HG03045 (cell line): ENCODE measurements around the gene EIF3F.
A peak's percentile ranks its signal among the peaks of the same experiment; 100 is the strongest.

Experiments used
- ATAC-seq: cut with Tn5 transposase; IDR thresholded peaks from one replicate; pipeline ENCODE4 v1.9.1; 2021; ENCODE audit warnings: mild to moderate bottlenecking, moderate library complexity; ENCODE audit not compliant: unreplicated experiment

Gene EIF3F

GRCh38 chr11:8019314-8020243 is 32.4 kb downstream of the EIF3F start:
- no peak for ATAC-seq

DNA sequence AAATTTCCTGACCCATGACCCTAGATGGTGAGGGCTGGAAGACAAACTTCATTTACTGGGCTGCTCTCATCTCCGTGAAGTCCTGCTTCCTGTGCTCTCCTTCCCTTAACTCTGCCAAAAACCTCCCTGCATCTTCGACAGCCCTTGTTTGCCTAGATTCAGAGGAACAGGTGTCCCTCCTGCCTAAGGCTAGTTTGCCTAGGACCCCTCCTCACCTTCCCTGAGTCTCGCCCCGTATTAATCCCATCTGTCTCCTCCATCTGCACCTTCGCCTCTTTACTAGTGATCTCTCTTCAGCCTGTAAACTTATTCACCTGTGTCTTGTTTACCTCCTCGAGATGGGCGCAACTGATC is 33.1 kb downstream of the EIF3F start:
- no peak for ATAC-seq

DNA sequence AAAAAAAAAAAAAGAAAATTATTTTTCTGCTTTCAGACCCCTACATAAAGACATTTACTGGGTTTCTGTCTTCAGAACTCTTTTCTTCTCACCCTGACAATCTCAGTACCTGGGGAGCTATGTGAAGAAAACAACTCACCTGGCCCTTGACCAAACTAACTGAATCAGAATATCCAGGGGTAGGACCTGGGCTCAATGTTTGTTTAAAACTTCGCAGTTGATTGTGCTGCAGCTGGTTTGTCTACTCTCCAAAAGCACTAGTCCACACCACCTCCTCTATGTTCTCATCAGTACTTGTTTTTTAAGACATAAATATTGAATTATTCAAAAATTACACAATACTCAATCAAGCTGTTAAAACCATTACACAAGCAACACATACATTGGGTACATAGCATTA is 34.8 kb downstream of the EIF3F start:
- ATAC-seq: no peak

- no peak for ATAC-seq
Measured at GRCh38 chr11:8022876-8023275, 35.7 kb downstream of the EIF3F start.

GRCh38 chr11:8023831-8024555 is 36.9 kb downstream of the EIF3F start:
- no peak for ATAC-seq

- ATAC-seq: no peak
Measured at GRCh38 chr11:8025123-8025522, 38.0 kb downstream of the EIF3F start.

DNA sequence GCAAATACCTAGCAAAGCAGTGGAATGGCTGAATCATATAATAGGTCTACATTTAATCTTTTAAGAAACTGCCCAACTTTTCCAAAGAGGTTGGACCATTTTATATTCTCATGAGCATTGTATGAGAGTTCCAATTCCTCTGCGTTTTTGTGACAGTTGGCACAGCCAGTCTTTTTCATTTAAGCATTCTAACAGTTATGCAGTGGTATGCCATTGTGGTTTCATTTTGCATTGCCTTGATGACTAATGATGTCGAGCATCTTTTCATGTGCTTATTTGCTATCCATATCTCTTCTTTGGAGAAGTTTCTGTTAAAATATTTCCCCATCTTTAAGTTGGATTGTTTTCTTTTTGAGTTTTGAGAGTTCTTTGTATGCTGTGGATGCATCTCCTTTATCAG is 38.7 kb downstream of the EIF3F start:
- ATAC-seq: no peak

DNA sequence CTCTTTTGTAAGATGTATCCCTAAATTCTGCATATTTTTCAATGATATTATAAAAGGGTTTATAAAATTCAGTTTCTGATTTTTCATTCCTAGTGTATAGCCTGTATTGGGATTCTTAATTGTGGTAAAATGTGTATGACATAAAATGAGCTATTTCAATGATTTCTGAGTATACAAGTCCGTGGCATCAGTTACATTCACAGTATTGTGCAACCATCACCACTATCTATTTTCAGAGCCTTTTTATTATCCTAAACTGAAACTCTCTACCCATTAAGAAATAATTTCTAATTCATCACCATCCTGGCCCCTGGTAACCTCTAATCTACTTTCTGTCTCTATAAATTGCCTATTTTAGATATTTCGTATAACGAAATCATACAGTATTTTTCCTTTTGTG is 39.8 kb downstream of the EIF3F start:
- no peak for ATAC-seq

DNA sequence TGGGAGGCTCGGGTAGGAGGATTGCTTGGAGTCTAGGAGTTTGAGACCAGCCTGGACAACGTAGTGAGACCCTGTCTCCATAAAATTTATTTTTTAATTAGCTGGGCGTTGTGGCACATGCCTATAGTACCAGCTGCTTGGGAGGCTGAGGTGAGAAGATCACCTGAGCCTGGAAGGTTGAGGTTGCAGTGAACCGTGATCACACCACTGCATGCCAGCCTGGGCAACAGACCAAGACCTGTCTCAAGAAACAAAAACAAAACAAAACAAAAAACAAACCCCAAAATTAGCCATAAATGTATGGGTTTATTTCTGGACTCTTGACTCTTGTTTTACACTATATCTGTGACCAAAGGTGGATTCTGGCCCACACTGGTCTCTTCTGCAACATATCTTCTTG is 41.6 kb downstream of the EIF3F start:
- no peak for ATAC-seq

DNA sequence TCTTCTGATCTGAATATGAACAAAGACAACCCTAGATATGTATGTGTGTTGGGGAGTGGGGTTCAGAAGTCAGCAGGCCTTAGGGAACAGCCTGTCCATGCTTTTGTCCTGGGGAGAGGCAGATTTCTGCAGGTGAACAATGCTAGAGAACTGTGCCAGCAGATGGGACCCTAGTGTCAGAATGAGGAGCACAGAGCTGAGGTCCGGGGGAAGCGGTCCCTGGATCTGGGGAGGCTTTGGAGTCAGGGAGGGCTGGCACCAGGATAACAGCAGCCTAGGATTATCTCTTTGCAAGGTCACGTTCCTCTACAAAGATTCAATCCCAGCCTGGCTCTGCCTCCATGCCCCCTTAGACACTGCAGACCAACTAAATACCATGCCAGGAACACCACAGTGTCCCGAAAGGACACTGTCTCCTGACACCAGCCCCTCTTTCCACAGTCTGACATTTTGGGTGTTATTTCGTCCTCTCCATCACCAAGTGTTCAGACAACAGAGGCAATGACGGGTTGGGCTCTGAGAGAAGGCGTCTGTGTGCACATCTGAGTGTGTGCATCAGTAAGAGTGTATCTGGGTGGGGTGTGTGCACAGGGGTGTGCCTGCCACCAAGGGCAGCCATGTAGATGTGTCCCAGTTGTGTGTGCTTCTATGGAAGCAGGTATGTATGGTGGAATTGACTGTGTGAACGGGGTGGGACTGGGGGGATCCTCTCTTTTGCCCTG is 43.5 kb downstream of the EIF3F start:
- ATAC-seq: no peak

GRCh38 chr11:8031248-8032115 is 44.3 kb downstream of the EIF3F start:
- ATAC-seq: no peak

DNA sequence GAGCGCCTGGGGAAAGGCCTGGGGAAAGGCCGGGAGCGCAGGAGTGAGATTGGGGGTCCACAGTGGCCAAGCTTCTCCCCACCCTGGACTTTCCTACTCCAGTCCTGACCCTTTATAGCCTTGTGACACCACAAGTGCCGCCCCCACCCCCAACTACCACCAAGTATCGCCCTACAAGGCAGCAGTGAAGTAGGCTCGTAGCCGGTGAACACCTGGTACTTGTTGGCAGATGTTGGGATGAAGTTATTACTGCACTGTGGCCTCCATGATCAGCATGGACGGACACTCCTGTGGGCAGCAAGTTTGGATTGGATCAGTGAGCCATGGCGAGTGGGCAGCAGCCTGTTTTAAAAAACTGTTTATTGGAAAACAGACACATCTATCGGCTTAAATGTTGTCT is 45.0 kb downstream of the EIF3F start:
- no peak for ATAC-seq

DNA sequence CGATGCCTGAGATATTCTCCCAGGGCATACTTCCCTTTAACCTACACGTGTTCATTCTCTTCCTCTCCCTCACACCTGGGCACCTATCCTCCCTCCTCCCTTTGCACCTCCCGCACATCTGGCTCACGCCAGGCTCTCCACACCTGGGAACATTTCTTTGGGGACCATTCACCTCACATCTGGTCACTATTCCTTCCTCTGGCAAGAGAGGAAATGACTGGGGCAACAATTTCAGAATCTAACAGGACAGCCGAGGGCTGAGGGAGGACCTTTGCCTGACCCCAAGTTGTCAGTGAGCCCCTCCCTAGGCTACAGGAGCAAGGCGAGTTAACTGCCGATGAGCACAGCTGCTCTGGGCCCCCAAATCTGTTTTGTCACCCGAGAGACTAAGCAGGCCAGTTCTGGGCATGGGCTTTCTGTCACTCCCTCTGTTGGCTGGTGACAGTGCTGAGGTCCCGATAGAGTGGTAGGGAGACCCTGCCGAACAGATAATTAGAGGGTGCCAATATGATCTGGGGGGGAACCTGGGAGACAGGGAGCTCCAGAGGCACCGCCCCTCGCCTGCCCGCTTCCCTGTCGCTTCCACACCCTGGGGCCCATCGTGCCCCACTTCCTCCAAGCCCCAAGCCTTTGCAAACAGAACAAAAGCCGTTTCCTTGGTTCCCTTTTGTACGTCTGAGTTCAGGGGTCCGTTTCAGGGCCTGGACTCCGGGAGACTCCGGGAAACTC is 45.6 kb downstream of the EIF3F start:
- ATAC-seq: no peak

- peak; percentile 80 for ATAC-seq
Measured at GRCh38 chr11:8033305-8034105, 46.4 kb downstream of the EIF3F start.

- ATAC-seq: no peak
Measured at GRCh38 chr11:8034106-8034585, 47.0 kb downstream of the EIF3F start.

- no peak for ATAC-seq
Measured at GRCh38 chr11:8034604-8035190, 47.6 kb downstream of the EIF3F start.

GRCh38 chr11:8035200-8035855 is 48.2 kb downstream of the EIF3F start:
- ATAC-seq: no peak
